Activated CD4-positive, CD25-positive, alpha-beta regulatory T cell treated with anti-CD3 and anti-CD28 coated beads, Interleukin-2, amount 50 U/mL, for 24 hours (primary cell): ENCODE results near the gene SLC12A5.

Experiments
- ATAC-seq, 2 donors: fragments of 150-1000 bp; cut with Tn5 transposase; one replicate each; pipeline ENCODE4 v1.10.0; 2021; ENCODE audit warnings: mild to moderate bottlenecking in 1 of 2, moderate library complexity in 1 of 2

The SLC12A5 gene

GRCh38 chr20:46030284-46031013 is 1.4 kb downstream of the SLC12A5 start:
- no peak for ATAC-seq

- ATAC-seq: no peak
Measured at GRCh38 chr20:46031014-46031569, 2.1 kb downstream of the SLC12A5 start.

- no peak for ATAC-seq
Measured at GRCh38 chr20:46031701-46032254, 2.8 kb downstream of the SLC12A5 start.

GRCh38 chr20:46034039-46034438 is 5.0 kb downstream of the SLC12A5 start:
- ATAC-seq: no peak

GRCh38 chr20:46035253-46035652 is 6.2 kb downstream of the SLC12A5 start:
- no peak for ATAC-seq

GRCh38 chr20:46035713-46036112 is 6.7 kb downstream of the SLC12A5 start:
- no peak for ATAC-seq

GRCh38 chr20:46036370-46036769 is 7.4 kb downstream of the SLC12A5 start:
- no peak for ATAC-seq

- no peak for ATAC-seq
Measured at GRCh38 chr20:46037036-46037435, 8.0 kb downstream of the SLC12A5 start.

- ATAC-seq: no peak
Measured at GRCh38 chr20:46040902-46041535, 12.0 kb downstream of the SLC12A5 start.

- no peak for ATAC-seq
Measured at GRCh38 chr20:46043556-46043955, 14.5 kb downstream of the SLC12A5 start.

- ATAC-seq: no peak
Measured at GRCh38 chr20:46044896-46045295, 15.9 kb downstream of the SLC12A5 start.

GRCh38 chr20:46046588-46047310 is 17.7 kb downstream of the SLC12A5 start:
- ATAC-seq: no peak

GRCh38 chr20:46047821-46048220 is 18.8 kb downstream of the SLC12A5 start:
- no peak for ATAC-seq

- ATAC-seq: no peak
Measured at GRCh38 chr20:46049190-46049589, 20.2 kb downstream of the SLC12A5 start.

- ATAC-seq: no peak
Measured at GRCh38 chr20:46049815-46050214, 20.8 kb downstream of the SLC12A5 start.

GRCh38 chr20:46050444-46050843 is 21.4 kb downstream of the SLC12A5 start:
- ATAC-seq: no peak

GRCh38 chr20:46050885-46051284 is 21.9 kb downstream of the SLC12A5 start:
- no peak for ATAC-seq

- ATAC-seq: peak; percentile 41 to 76
Measured at GRCh38 chr20:46051556-46052308, 22.7 kb downstream of the SLC12A5 start.

GRCh38 chr20:46053416-46053815 is 24.4 kb downstream of the SLC12A5 start:
- no peak for ATAC-seq

- no peak for ATAC-seq
Measured at GRCh38 chr20:46054606-46055005, 25.6 kb downstream of the SLC12A5 start.

- ATAC-seq: no peak
Measured at GRCh38 chr20:46055269-46055668, 26.3 kb downstream of the SLC12A5 start.
